IMR-90 (cell line): Measurements from ENCODE around the gene RASSF7. TPM values are rescaled to one million over a fixed set of nuclear protein-coding genes. Genes with fewer than 3 reads are reported as not detected.

Experiments
- ATAC-seq: fragments of 200-7000 bp; cut with Tn5 transposase; 2 replicates; pipeline ENCODE4 v1.9.1; 2020; ENCODE audit warnings: low read depth, mild to moderate bottlenecking, moderate library complexity
- BruUV-seq: library from RNA; stranded (reverse); fragments of 400-500 nt; replicated peaks from 2 replicates; lab custom pipeline; 2021; lab: Mats Ljungman, UMichigan
- CTCF ChIA-PET: fragments of 300-600 bp; formaldehyde crosslinking; extraction: SDS; loops from one replicate; lab custom pipeline; 2021; ENCODE audit warnings: antibody characterized with exemption; lab: Yijun Ruan, JAX
- POLR2A ChIA-PET: fragments of 300-600 bp; sonication (Branson Sonifier 250); formaldehyde crosslinking; loops from one replicate; lab custom pipeline; 2022; ENCODE audit warnings: antibody characterized with exemption; ENCODE audit not compliant: unreplicated experiment; lab: Charles Lee
- DNase-seq: peaks from one replicate; pipeline ENCODE4 v3.0.0; 2013
- H2AFZ ChIP-seq: replicated peaks from 2 replicates; pipeline ENCODE3; 2013; ENCODE audit warnings: low read length, mild to moderate bottlenecking; ENCODE audit not compliant: poor library complexity
- H2AK5ac ChIP-seq: 2 replicates; pipeline ENCODE4 v1.6.1; 2013; ENCODE audit warnings: low read depth, low read length, inconsistent platforms
- H2AK9ac ChIP-seq: replicated peaks from 2 replicates; pipeline ENCODE3; 2013; ENCODE audit warnings: mild to moderate bottlenecking, low read depth, low read length, moderate library complexity; ENCODE audit not compliant: poor library complexity
- H2BK120ac ChIP-seq: 2 replicates; pipeline ENCODE4 v1.6.1; 2013; ENCODE audit warnings: low read depth, low read length, inconsistent platforms
- H2BK15ac ChIP-seq: 3 replicates; pipeline ENCODE4 v1.6.1; 2013; ENCODE audit warnings: low read depth, low read length, inconsistent platforms
- H2BK20ac ChIP-seq: 2 replicates; pipeline ENCODE4 v1.6.1; 2013; ENCODE audit warnings: low read depth, mild to moderate bottlenecking, inconsistent platforms, low read length, moderate library complexity
- H2BK5ac ChIP-seq: 2 replicates; pipeline ENCODE4 v1.6.1; 2013; ENCODE audit warnings: mild to moderate bottlenecking, low read depth, low read length, inconsistent platforms; ENCODE audit not compliant: poor library complexity, severe bottlenecking
- H3K14ac ChIP-seq: replicated peaks from 2 replicates; pipeline ENCODE4 v1.6.1; 2013; ENCODE audit warnings: low read depth, low read length, inconsistent platforms
- H3K18ac ChIP-seq: 2 replicates; pipeline ENCODE4 v1.6.1; 2013; ENCODE audit warnings: low read depth, low read length, control low read depth
- H3K23ac ChIP-seq: 2 replicates; pipeline ENCODE4 v1.6.1; 2013; ENCODE audit warnings: low read depth, low read length, inconsistent platforms
- H3K27ac ChIP-seq: 2 replicates; pipeline ENCODE4 v1.5.1; 2013; ENCODE audit warnings: mild to moderate bottlenecking, control low read depth, low read length; ENCODE audit not compliant: insufficient read depth
- H3K27me3 ChIP-seq: 2 replicates; pipeline ENCODE4 v1.6.1; 2013; ENCODE audit warnings: low read length; ENCODE audit not compliant: control insufficient read depth, insufficient read depth
- H3K36me3 ChIP-seq: 2 replicates; pipeline ENCODE4 v1.6.1; 2013; ENCODE audit warnings: low read length, mixed read lengths; ENCODE audit not compliant: control insufficient read depth, insufficient read depth
- H3K4ac ChIP-seq: 2 replicates; pipeline ENCODE4 v1.6.1; 2013; ENCODE audit warnings: low read depth, low read length, inconsistent platforms
- H3K4me1 ChIP-seq: 2 replicates; pipeline ENCODE4 v1.6.1; 2013; ENCODE audit warnings: low read length, mixed read lengths; ENCODE audit not compliant: control insufficient read depth, insufficient read depth
- H3K4me2 ChIP-seq: 2 replicates; pipeline ENCODE4 v1.6.1; 2013; ENCODE audit warnings: low read depth, mild to moderate bottlenecking, control low read depth, low read length, moderate library complexity
- H3K4me3 ChIP-seq: 2 replicates; pipeline ENCODE4 v1.5.1; 2013; ENCODE audit warnings: low read depth, mild to moderate bottlenecking, control low read depth, low read length, moderate library complexity; ENCODE audit not compliant: insufficient read depth
- H3K56ac ChIP-seq: 2 replicates; pipeline ENCODE4 v1.6.1; 2013; ENCODE audit warnings: low read length, inconsistent platforms; ENCODE audit not compliant: insufficient read depth; ENCODE audit errors: extremely low read depth
- H3K79me1 ChIP-seq, 2 experiments: 2 replicates each; pipeline ENCODE4 v1.6.1; 2013; ENCODE audit warnings: low read length in 2 of 2, inconsistent platforms in 1 of 2, low read depth in 1 of 2
- H3K9ac ChIP-seq: 2 replicates; pipeline ENCODE4 v1.6.1; 2013; ENCODE audit warnings: low read depth, low read length, control low read depth
- H3K9me1 ChIP-seq: 2 replicates; pipeline ENCODE4 v1.6.1; 2013; ENCODE audit warnings: low read length, inconsistent platforms; ENCODE audit not compliant: insufficient read depth
- H3K9me3 ChIP-seq: 2 replicates; pipeline ENCODE4 v1.6.1; 2013; ENCODE audit warnings: low read length; ENCODE audit not compliant: control insufficient read depth, insufficient read depth
- H4K20me1 ChIP-seq: 2 replicates; pipeline ENCODE4 v1.6.1; 2013; ENCODE audit warnings: low read length, inconsistent platforms; ENCODE audit not compliant: insufficient read depth
- H4K5ac ChIP-seq: 2 replicates; pipeline ENCODE4 v1.6.1; 2013; ENCODE audit warnings: mild to moderate bottlenecking, low read depth, low read length, control low read depth
- H4K8ac ChIP-seq, 2 experiments: 2 replicates each; pipeline ENCODE4 v1.6.1; 2013; ENCODE audit warnings: low read depth in 2 of 2, low read length in 2 of 2, control low read depth in 1 of 2, inconsistent platforms in 1 of 2
- H4K91ac ChIP-seq: 2 replicates; pipeline ENCODE4 v1.6.1; 2013; ENCODE audit warnings: low read depth, low read length, inconsistent platforms; ENCODE audit not compliant: insufficient read depth
- BHLHE40 ChIP-seq: fragments of 150-350 bp; IDR thresholded peaks from 2 replicates; pipeline ENCODE4 v1.6.1; 2016; ENCODE audit warnings: mild to moderate bottlenecking, low read depth, low read length
- CEBPB ChIP-seq: IDR thresholded peaks from 2 replicates; pipeline ENCODE4 v1.6.1; 2012; ENCODE audit warnings: low read depth, low read length, improper control_type of control experiment
- MAFK ChIP-seq: IDR thresholded peaks from 2 replicates; pipeline ENCODE4 v1.6.1; 2012; ENCODE audit warnings: low read depth, low read length, improper control_type of control experiment
- MXI1 ChIP-seq: IDR thresholded peaks from 2 replicates; pipeline ENCODE4 v1.6.1; 2012; ENCODE audit warnings: low read depth, mild to moderate bottlenecking, low read length, moderate library complexity, borderline replicate concordance
- NFE2L2 ChIP-seq: fragments of 150-350 bp; IDR thresholded peaks from 2 replicates; pipeline ENCODE4 v1.6.1; 2016; ENCODE audit warnings: low read depth, mild to moderate bottlenecking, low read length
- POLR2A ChIP-seq: IDR thresholded peaks from 2 replicates; pipeline ENCODE4 v1.6.1; 2012; ENCODE audit warnings: mild to moderate bottlenecking, low read depth, low read length
- RAD21 ChIP-seq: IDR thresholded peaks from 2 replicates; pipeline ENCODE4 v1.6.1; 2012; ENCODE audit warnings: low read length, improper control_type of control experiment
- RFX5 ChIP-seq: IDR thresholded peaks from 2 replicates; pipeline ENCODE4 v1.8.0; 2012; ENCODE audit warnings: low read depth, mild to moderate bottlenecking, low read length, moderate library complexity
- SMC3 ChIP-seq: fragments of 150-350 bp; IDR thresholded peaks from 2 replicates; pipeline ENCODE4 v1.6.1; 2016; ENCODE audit warnings: low read depth, mild to moderate bottlenecking, antibody characterized with exemption, low read length, moderate library complexity
- WGBS, 2 experiments: methylation state at CpG; one replicate each; pipeline versions ENCODE4 v1.1.5 to v1.1.7; 2013; ENCODE audit warnings: missing lambda C conversion rate in 2 of 2; ENCODE audit not compliant: insufficient read length in 1 of 2; ENCODE audit errors: extremely low coverage in 2 of 2; 5-methylcytosine and 5-hydroxymethylcytosine counted together
- dilution Hi-C: fragments of 300-500 bp; cut with HindIII; formaldehyde crosslinking; loops from one replicate; pipeline ENCODE4 v1.14.3; 2018; ENCODE audit warnings: low sequenced_read_pairs; ENCODE audit not compliant: unreplicated experiment
- in situ Hi-C: fragments of 300-500 bp; cut with MboI; formaldehyde crosslinking; loops from 3 replicates; pipeline ENCODE4 v1.14.3; 2019; ENCODE audit warnings: low sequenced_read_pairs, inconsistent platforms, mixed read lengths
- intact Hi-C: fragments of 100-400 bp; cut with micrococcal nuclease; formaldehyde crosslinking; loops from 2 replicates; pipeline ENCODE4 v1.10.0; 2022
- polyA plus RNA-seq, 3 experiments: library from polyadenylated mRNA; depleted of rRNA; stranded (reverse); fragments of >200 nt; gene quantifications; 2 replicates each; pipeline ENCODE4 v1.2.3, GENCODE V29; 2012; ENCODE audit warnings: low replicate concordance in 1 of 3
- total RNA-seq: library from RNA; depleted of rRNA; stranded (reverse); fragments of >200 nt; gene quantifications from 2 replicates; pipeline ENCODE4 v1.2.3, GENCODE V29; 2012

The RASSF7 gene
- total and polyA plus RNA-seq, 2 of the 4 experiments (the other 2 are of a cell fraction), result 6.8 to 18.5 TPM

DNA sequence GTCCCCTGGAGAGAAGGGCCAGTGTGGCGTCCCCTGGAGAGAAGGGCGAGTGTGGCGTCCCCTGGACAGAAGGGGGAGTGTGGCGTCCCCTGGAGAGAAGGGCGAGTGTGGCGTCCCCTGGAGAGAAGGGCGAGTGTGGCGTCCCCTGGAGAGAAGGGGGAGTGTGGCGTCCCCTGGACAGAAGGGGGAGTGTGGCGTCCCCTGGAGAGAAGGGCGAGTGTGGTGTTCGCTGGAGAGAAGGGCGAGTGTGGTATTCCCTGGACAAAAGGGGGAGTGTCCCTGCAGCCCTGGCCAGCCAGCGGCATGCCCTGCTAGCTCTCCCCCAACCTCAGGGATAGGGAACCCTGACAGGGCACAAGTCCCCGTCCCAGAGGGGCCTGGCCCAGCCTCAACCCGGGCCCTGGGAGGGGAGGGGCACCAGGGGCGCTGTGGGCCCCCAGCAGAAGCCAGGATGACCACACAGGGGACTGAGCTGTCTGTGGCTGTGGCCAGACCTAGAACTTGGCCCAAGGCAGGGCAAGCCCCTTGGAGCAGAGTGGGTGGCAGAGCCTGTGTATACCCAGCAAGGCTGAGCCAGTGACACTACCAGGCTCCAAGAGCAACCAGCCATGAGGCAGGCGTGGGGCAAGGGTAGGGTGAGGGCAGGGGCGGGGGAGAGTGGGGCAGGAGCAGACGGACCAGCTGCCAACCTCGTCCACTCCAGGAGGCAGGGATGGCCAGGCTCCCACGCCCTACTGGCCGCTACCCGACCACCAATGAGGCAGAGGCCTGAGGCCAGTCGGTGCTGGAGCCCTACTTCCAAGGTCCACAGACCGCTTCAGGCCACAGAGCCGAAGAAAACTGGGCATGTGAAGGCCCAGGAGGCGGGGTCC lies 29.6 kb upstream of the RASSF7 start:
- Histone ChIP-seq H4K91ac (no peak overlapping the region), H3K27me3 (no peaks in the 10 kb centered on the region), H3K14ac (no peak overlapping the region), H3K4me3 (no peak overlapping the region), H3K4me2 (no peak overlapping the region), H4K20me1 (peaks cover 24% of the 10 kb centered on the region), H3K9me1 (no peaks in the 10 kb centered on the region; the same call in 1 of the 2 replicates), H3K4me1 (peaks cover 6% of the 10 kb centered on the region; the same call in 1 of the 2 replicates), H3K9ac (no peak overlapping the region), H4K8ac (no peak overlapping the region), H3K9me3 (no peaks in the 10 kb centered on the region), H3K36me3 (peaks cover 24% of the 10 kb centered on the region; the same call in 1 of the 2 replicates), H2BK5ac (no peak overlapping the region), H3K27ac (no peak overlapping the region), H3K18ac (no peak overlapping the region), H3K4ac (no peak overlapping the region), H3K23ac (no peak overlapping the region), H2AK9ac (no peak overlapping the region), H2AK5ac (no peak overlapping the region), H2BK15ac (no peak overlapping the region), H2BK120ac (no peak overlapping the region), H2BK20ac (no peak overlapping the region), H3K56ac (no peak overlapping the region), H4K5ac (no peak overlapping the region), H3K79me1 (peaks cover 3 to 23% of the 10 kb centered on the region in 2 experiments; a peak in 3 of 4 replicates), H2AFZ (no peak overlapping the region)
- no peak for DNase-seq
- dilution Hi-C loops, result no loop called here
- in situ Hi-C loops, result no loop called here
- intact Hi-C loops, result no loop called here
- POLR2A ChIA-PET, result no interaction called here
- CTCF ChIA-PET, result no interaction called here
- no peak for ATAC-seq
- TF ChIP-seq RAD21 (no peak), MXI1 (no peak), SMC3 (no peak), RFX5 (no peak), NFE2L2 (no peak), BHLHE40 (no peak), POLR2A (no peak), CEBPB (no peak), MAFK (no peak)
- WGBS, 2 experiments, result 89% methylated on average over 14 of the region's 28 CpGs; no CpG with 5 or more reads in 1 of the 2 experiments
- BruUV-seq, result no TSS peak
